ENCODE measurements around the gene FAM98C. TPM values are rescaled to one million over a fixed set of nuclear protein-coding genes. Genes with fewer than 3 reads are reported as not detected.

Gene FAM98C
- total and polyA plus RNA-seq, 2 of the 13 experiments (the other 11 are each of a cell fraction or from before 2014, with no cell fraction given): 10.0 to 11.5 TPM

DNA sequence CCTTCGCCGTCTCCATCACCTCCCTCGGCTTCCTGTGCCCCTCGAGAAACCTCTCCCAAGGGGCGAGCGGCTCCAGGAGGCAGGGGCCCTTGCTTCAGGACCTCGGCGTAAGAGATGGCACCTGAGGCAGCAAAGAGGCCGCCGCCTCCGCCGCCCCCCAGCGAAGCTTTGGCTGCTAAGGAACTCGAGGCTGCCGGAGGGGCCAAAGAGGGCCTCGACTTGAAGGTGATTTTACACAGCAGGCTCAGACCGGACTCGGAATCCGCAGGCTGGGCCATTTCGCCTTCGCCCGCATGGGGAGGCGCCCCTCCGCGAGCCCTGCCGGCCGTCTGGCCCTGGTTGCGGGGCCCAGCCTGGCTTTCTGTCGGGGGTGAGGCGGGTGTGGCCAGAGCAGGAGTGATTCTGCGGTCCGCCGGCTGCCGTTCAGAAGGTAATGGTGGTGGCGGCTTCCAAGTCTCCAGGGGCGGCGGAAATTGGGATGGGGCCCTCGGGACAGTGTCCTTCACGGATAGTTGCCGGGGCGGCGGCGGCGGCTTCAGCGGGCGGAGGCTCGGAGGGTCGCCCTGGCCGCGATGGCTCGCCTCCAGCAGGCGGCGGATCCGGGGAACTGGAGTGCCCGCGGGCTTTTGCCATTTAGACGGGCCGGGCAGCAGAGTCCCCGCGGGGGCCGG is 16.5 kb upstream of the FAM98C start:
- FAIRE-seq (no peak), ATAC-seq (no peak), DNase-seq (ENCODE audit: low spot score) (no peak)
- no peaks in the 10 kb centered on the region for H3K79me2 ChIP-seq (ENCODE audit: insufficient read depth, low read length)
- H2AFZ ChIP-seq (ENCODE audit: low read length): no peak overlapping the region
- H3K4me2 ChIP-seq (ENCODE audit: low read depth, low read length): no peak overlapping the region
- ChIA-PET CTCF (ENCODE audit: low intra/inter-chr PET ratio, low total read pairs) (no interaction called here), POLR2A (interaction anchor here (1.8 to 2.3 kb wide), 2 partner anchors 11 to 12 kb away, joined by 5 to 49 read pairs; partner anchors contain the start of gene PSMD8)
- no peaks in the 10 kb centered on the region for H3K9me3 ChIP-seq (ENCODE audit: low read length)
- intact Hi-C loops (cut with micrococcal nuclease; ENCODE audit: unreplicated experiment) (no loop called here), in situ Hi-C loops (cut with HindIII; ENCODE audit: extremely low pct_ligation_motif_present, low pct_unique_long_range_greater_than_20kb) (no loop called here)
- no TSS peak for BruUV-seq (replicated peaks)
- H3K4me1 ChIP-seq (ENCODE audit: insufficient read depth, low read length): peaks cover 26% of the 10 kb centered on the region
- no peak overlapping the region for H3K9ac ChIP-seq (ENCODE audit: insufficient read depth, low read depth, low read length)
- peaks cover 4% of the 10 kb centered on the region; the same call in 1 of the 2 replicates for H4K20me1 ChIP-seq (ENCODE audit: insufficient read depth, low read length)
- TF ChIP-seq ZNF83 (CRISPR knock-in tag; IDR thresholded peaks at IDR 0.05; ENCODE audit: borderline replicate concordance) (no peak), ZNF724P (CRISPR knock-in tag; IDR thresholded peaks at IDR 0.05; ENCODE audit: borderline replicate concordance) (no peak), KAT2B (IDR thresholded peaks at IDR 0.05; ENCODE audit: borderline replicate concordance, low read depth, low read length) (no peak), CENPBD1 (CRISPR knock-in tag; IDR thresholded peaks at IDR 0.05; ENCODE audit: borderline replicate concordance, low read depth) (no peak), TCF7L2 (IDR thresholded peaks at IDR 0.05; ENCODE audit: low read depth, low read length) (no peak), NFKBIZ (CRISPR knock-in tag; IDR thresholded peaks at IDR 0.05) (no peak), BRF2 (CRISPR knock-in tag; IDR thresholded peaks at IDR 0.05) (no peak), ZKSCAN1 (IDR thresholded peaks at IDR 0.05; ENCODE audit: low read length) (no peak), ZSCAN20 (CRISPR knock-in tag; IDR thresholded peaks at IDR 0.05; ENCODE audit: borderline replicate concordance) (no peak), CCAR2 (optimal IDR thresholded peaks at IDR 0.05; ENCODE audit: low read depth, low read length) (no peak), RORA (CRISPR knock-in tag; IDR thresholded peaks at IDR 0.05) (no peak), RARG (CRISPR knock-in tag; IDR thresholded peaks at IDR 0.05; ENCODE audit: low read depth) (no peak)
- H3K27ac ChIP-seq (ENCODE audit: extremely low read length, insufficient read depth, low read length): no peak overlapping the region
- H3K36me3 ChIP-seq (replicated peaks in 1 of 2; ENCODE audit: control insufficient read depth in 1 of 2, insufficient read depth in 2 of 2, low read length in 2 of 2): peaks cover 10 to 23% of the 10 kb centered on the region in 2 experiments
- WGBS (ENCODE audit: low lambda C conversion rate): 98% methylated on average over 56 of the region's 61 CpGs
- H3K4me3 ChIP-seq (replicated peaks in 1 of 3; ENCODE audit: insufficient read depth in 1 of 3, low read depth in 2 of 3, low read length in 3 of 3): no peak overlapping the region
- H3K27me3 ChIP-seq (ENCODE audit: control insufficient read depth in 1 of 2, insufficient read depth in 2 of 2, low read length in 2 of 2): peaks cover 2 to 20% of the 10 kb centered on the region in 2 experiments; a peak in 3 of 5 replicates
